Measurements from ENCODE around the gene GFY.

Gene GFY

GRCh38 chr19:49428547-49429451 lies 3.6 kb downstream of the GFY start:
- DNase-seq: no peak

DNA sequence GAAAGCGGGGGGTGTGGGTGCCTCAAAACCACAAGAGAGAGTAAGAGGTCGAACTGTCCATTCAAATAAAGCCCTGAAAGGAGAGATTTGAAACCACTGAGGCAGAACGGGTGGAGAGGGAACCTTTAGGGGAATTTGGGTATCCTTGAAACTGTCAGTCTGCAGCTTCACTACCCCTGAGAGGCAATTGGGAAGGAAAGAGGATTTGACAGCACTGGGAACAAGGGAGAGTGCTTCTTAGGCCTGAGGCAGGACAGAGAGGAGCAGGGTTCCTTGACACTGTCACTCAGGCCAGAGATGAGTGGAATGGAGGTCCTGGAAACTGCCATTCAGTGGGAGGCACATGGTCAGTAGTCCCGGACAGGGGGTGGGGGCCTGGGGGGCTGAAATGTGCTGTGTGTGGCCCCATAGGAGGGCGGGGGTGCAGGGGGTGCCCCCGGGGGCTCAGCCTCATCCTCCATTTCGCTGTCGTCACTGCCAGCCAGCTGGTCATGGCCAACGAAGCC lies 5.0 kb downstream of the GFY start:
- no peak for DNase-seq

GRCh38 chr19:49430678-49431329 lies 5.6 kb downstream of the GFY start:
- no peak for DNase-seq

DNA sequence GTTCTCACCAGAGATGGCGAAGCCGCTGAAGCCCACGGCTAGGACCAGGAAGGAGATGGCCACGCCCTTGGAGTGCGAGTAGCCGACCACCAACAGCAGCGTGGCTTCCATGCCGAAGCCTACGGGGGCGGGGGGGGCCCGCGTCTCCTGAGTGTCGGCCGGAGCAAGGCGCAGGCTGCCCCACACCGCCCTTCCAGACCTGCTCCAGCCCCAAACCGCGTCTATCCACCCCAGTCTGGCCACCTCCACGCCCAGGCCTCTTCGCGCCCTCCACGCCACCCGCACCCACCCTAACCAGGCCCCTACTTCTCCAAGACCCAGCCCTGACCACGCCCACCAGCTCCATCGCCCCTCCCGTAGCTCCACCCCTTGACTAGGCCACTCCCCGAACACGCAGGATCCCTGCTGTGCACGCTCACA lies 6.2 kb downstream of the GFY start:
- DNase-seq: no peak

DNA sequence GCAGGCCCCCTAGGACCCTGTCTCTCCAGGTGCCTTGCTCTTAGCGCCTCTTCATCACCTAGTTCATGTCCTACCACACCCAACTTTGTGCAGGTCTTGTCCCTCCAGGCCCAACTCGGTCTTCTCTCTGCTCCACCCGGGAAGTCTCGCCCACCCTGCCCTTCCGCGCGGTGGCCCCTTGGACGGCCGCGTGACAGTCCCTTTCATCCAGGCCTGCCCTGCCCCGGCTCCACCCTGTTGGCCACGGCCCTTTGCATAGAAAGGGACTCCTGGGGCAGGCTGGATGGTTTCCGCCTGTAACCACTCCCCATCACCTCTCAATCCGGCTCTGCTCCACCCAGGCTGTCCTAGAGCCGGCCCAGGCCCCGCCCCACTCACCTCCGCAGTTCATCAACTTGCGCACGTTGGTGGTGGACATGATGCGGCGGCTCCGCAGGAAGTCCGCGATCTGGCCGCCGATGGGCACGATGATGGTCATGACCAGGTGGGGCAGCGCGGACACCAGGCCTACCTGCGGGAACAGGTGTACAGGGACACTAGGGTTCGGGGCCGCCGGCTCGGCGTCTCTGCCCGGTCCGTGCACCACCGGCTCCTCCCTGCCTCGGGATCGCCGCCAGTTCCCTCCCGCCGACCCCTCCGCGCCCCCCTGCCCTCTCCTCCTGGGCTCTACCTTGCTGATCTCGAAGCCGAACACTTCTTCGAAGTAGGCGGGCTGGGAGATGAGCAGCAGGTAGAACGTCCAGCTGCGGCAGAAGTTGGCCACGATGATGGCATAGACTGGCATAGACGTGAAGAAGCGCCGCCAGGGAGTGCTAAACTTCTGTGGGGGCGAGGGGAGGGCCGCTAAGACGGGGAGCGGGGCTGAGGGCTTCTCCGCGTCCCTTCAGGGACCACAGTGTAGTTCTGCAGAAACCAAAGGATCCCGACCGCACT lies 7.2 kb downstream of the GFY start:
- DNase-seq: no peak

DNA sequence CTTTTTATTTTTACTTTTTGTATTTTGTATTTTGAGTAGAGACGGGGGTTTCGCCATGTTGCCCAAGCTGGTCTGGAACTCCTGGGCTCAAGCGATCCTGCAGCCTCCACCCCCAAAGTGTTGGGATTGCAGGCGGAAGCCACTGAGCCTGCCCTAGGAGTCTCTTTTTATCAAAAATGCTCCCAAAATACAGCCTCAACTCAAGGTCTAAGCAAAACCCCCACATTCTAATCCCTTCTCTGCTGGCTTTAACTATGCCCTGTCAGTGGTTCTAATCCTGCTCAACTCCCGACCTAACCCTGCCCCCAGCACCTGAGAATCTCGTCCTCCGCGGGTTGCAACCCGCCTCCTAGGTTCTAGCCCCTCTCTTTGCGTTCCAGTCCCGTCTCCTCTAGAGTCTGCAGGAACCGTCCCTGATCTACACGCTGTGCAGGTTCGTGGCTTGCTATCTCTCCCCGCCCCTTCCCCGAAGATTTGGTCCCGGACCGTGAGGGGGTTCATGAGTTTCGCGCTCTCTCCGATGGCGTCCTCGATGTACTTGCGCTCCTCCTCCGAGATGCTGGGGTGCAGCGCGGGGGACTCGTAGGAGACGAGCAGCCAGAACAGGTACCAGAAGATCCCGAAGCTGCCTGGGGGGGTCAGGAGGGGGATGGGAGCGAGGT lies 8.2 kb downstream of the GFY start:
- DNase-seq: no peak

- DNase-seq: no peak
Measured at GRCh38 chr19:49434907-49435583, 9.9 kb downstream of the GFY start.

DNA sequence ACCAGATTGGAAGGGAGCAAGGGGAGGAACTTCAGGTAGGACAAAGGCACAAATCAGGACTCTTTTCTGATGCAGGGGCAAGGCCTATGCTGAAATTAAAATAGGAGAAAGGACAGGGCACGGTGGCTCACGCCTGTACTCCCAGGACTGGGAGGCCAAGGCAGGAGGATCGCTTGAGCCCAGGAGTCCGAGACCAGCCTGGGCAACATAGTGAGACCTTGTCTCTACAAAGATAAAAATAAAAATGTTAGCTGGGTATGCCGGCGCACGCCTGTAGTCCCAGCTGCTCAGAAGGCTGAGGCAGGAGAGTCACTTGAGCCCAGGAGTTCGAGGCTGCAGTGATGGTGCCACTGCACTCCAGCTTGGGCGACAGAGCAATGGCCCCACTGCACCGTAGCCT lies 10.5 kb downstream of the GFY start:
- no peak for DNase-seq

DNA sequence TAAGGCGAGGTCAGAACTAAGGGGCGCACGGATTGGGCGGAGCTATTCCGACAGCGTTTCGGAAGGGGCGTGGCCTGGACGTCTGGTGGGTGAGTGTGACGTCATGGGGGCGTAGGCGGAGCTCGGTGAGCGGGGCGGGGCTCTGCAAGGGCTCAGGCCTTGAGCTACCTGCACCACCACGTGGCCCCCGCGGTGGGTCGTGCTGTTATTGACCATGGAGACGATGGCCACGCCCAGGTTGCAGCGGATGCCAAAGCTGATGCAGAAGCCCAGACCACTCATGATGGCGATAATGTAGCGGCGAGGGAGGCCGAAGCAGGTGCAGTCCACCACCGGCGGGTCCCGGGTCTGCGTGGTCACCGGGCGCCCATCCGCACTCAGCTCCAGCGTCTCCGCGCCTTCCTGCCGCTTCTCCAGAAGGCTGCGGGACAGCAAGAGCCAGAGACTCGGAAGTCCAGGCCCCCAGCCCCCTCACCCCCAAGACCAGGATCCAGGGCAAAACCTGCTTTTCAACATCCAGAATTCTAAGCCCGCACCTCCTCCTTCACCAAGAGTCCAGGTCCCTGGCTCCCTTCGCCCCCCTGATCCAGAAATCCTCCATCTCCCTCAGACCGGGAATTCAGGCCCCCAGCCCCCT lies 11.3 kb downstream of the GFY start:
- DNase-seq: no peak

DNA sequence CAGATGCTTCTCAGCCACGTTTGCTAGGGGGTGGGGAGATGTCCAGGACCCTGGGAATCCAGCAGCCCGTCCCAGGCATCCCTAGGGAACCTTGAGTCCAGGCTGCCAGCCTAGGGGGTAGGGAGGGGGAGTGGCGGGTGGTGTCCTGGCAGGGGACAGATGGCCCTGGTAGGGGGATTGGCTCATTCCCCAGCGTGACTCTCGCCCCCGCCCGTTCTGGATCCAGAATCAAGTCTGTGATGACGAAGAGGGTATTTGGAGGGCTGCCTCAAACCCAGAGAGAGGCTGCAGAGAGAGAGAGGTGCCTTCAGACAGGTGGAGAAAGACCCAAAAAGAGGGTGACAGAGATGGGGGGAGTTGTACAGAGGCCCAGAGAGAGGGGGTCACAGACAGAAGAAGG lies 12.0 kb downstream of the GFY start:
- no peak for DNase-seq

DNA sequence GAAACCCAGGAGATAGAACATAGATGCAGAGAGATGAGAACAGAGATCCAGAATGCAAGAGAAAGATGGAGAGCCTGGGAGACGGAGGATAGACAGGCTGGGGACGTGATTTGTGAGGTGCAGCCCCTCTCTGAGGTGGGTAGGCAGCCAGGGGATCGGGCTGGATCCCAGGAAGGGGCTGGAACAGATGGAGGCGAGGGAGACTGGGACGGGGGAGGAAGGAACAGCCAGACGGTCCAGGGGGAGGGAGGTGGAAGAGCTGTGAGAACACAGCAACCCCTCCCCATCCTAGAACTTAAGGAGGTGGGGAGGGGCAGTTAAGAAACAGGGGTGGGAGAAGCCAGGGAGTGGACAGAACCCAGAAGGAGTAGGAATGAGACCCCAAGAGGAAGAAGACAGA lies 13.1 kb downstream of the GFY start:
- no peak for DNase-seq

DNA sequence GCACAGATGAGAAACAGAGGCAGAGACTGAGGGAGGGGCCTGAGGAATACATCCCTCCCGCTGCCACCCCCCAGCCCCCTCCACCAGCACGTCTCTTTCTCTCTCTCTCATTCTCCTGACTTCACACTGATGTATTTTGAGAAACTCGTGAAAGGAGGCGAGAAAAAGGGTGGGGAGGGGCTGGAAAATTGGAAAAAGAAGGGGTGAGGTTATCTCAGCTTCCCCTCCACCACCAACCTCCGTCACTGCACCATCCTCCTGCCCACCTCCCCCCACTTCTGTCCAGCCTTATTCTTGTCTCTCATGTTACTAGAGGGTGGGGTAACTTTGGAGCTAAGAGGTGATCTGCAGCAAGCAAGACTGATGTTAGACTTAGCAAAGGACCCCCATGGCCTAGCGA lies 14.6 kb downstream of the GFY start:
- DNase-seq: no peak

- DNase-seq: no peak
Measured at GRCh38 chr19:49440439-49441209, 15.4 kb downstream of the GFY start.

DNA sequence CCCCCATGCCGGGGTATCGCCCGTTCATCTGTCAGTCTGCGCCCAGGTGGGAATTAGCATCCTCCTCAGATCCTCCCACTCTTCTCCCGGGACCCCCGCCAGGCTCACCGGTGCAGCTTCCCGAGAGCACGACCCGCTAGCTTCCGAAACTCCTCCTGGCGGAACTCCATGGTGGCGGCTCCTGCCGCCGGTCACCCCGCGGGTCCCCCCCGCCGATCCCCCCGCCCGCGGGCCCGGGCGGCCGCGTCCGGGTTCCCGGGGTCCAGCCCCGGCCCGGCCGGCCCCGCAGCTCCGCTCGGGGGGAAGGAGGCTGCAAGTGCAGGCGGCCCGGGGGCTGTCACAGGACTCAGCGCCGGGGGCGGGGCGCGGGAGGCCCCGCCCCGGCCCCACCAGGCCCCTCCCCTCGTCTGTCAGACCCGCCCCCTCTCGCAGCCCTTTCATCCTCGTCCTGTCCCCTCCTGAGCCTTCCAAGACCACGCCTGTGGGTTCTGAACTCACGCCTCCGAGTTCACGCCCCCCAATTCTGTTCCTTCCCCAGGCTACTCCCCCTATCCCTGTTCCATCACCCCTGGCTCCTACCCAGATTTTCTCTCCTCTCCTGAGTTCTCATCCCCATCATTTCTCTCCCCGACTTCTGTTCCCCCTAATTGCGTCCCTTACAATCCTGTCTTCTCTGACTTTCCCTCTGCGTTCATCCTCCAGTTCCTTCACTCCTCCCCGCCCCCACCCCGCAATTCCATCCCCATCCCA lies 16.2 kb downstream of the GFY start, which contains the start of gene SLC17A7:
TSS of gene SLC17A7 (minus strand) at position 318 of the 750 bp plus-strand sequence. CDS start at position 170, 148 bp downstream.
- DNase-seq: peak; percentile 30

DNA sequence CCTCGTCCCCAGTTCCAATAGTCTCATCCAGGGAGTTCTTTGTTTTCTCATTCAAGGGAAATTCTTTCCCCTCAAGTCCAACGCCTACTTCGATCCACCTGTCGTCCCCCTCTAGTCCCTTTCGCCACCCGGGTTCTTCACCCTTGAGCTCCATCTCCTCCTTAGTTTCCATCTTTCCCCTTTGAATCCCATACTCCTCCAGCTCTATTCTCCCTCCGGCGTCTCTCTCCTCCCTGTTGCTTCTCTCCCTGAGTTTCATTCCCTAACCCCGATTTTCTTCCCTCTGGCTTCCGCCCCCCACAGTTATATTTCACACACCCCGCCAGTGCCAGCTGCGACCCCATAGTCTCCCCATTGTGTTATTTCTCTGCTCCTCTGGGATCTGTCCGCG lies 16.8 kb downstream of the GFY start:
- DNase-seq: no peak

- DNase-seq: no peak
Measured at GRCh38 chr19:49442354-49442753, 17.2 kb downstream of the GFY start.

- peak; percentile 33 for DNase-seq
Measured at GRCh38 chr19:49442771-49443365, 17.7 kb downstream of the GFY start.

DNA sequence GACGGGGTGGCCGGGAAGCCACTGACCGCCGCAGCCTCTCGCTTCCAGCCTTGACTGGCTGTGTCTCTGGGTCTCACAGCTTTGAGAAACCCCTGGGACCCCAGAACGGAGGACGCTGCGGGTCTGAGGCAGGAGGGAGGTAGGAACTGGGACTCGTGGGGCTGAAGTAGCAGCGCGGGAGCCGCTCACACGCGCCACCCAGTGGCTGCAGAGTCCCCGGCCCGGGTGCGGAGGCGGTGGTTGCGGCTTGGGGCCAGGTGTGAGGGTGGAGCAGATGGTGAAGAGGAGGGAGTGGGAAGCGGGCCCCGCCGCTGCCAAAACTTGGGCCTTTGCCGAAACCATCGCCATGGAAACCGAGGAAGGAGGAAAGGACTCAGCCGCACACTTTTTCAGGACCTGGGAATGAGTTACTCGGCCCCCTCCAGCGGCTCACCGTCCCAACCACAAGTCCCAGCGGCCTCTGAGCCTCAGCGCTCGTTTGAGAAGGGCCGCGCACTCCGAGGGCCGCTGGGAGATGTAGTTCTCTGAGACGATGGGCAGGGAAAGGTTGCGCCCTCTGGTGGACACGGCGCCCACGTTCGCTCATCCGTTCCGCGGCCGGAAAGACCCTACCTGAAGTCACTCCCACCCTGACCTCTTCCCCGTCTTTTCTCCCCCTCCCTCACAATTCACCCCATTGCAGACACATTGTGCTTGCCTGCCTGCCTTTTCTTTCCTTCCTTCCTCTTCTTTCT lies 18.3 kb downstream of the GFY start:
- peak; percentile 93 for DNase-seq

Measured in activated gamma-delta T cell treated with Interleukin-2 at 50 U/mL for 16 hours (primary cell).